Astrocyte of the cerebellum (primary cell): Measurements from ENCODE around the gene COLEC12.

Source experiments
- DNase-seq: peaks from one replicate; pipeline ENCODE4 v3.0.0-alpha.2; 2011; ENCODE audit warnings: low read depth
- H3K4me3 ChIP-seq: 2 replicates; pipeline ENCODE4 v1.5.1; 2011; ENCODE audit warnings: mild to moderate bottlenecking, low read depth, low read length, moderate library complexity
- in situ Hi-C: cut with HindIII; loops from 2 replicates; pipeline ENCODE4 v1.10.0; 2017; ENCODE audit warnings: low sequenced_read_pairs
- TF ChIP-seq, protein P1 (sequence below): IDR thresholded peaks from 2 replicates; pipeline ENCODE4 v1.5.1; 2012; ENCODE audit warnings: low read length, low read depth, moderate library complexity, mild to moderate bottlenecking; ENCODE audit errors: missing control alignments

COLEC12 gene

GRCh38 chr18:305003-305501 lies 195.4 kb downstream of the COLEC12 start:
- H3K4me3 ChIP-seq: no peak overlapping the region
- no peak for DNase-seq
- TF ChIP-seq, protein P1, sequence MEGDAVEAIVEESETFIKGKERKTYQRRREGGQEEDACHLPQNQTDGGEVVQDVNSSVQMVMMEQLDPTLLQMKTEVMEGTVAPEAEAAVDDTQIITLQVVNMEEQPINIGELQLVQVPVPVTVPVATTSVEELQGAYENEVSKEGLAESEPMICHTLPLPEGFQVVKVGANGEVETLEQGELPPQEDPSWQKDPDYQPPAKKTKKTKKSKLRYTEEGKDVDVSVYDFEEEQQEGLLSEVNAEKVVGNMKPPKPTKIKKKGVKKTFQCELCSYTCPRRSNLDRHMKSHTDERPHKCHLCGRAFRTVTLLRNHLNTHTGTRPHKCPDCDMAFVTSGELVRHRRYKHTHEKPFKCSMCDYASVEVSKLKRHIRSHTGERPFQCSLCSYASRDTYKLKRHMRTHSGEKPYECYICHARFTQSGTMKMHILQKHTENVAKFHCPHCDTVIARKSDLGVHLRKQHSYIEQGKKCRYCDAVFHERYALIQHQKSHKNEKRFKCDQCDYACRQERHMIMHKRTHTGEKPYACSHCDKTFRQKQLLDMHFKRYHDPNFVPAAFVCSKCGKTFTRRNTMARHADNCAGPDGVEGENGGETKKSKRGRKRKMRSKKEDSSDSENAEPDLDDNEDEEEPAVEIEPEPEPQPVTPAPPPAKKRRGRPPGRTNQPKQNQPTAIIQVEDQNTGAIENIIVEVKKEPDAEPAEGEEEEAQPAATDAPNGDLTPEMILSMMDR: peak; percentile 4
- in situ Hi-C loops: no loop called here

- DNase-seq: no peak
- TF ChIP-seq, protein P1: no peak
- no peak overlapping the region for H3K4me3 ChIP-seq
- in situ Hi-C loops: no loop called here
Observed at GRCh38 chr18:303607-304006, 196.9 kb downstream of the COLEC12 start.

GRCh38 chr18:303011-303410 lies 197.5 kb downstream of the COLEC12 start:
- TF ChIP-seq, protein P1: no peak
- H3K4me3 ChIP-seq: no peak overlapping the region
- no peak for DNase-seq
- in situ Hi-C loops: no loop called here

DNA sequence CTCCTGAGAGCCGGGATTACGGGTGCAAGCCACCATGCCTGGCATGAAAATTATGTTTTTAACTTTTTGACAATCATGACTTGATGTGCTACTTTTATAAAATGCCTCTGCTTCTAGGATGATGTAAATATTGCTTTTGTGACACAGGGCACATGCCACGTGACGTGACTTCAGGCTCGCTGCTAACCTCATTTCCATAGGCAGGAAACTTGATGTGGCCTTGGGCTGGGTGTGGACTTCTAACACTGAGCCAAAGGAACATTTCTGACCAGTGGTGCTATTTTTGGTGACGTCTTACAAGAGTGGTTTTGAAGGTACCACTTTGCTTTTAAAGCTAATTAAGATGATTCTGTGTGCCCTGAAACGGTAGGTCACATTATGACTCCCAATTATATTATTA lies 198.4 kb downstream of the COLEC12 start:
- DNase-seq: no peak
- H3K4me3 ChIP-seq: no peak overlapping the region
- TF ChIP-seq, protein P1: no peak
- in situ Hi-C loops: no loop called here

DNA sequence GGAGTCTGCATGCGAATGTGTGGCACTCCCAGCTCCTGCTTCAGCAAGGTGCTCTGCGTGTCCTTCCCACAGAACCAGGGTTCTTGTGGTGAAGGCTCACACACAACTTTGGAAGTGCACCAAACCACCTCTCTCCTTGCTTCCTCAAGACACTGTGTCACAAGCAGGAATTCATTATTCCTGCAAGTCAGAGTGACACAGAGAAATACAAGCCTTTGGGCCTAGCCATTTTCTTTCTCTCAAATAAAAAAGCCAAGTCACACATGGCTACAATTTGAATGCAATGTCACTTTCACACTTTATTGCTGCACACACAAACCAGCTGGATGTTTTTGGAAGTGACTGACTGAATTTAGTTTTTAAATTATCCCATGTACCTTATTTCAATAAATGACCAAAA lies 202.6 kb downstream of the COLEC12 start:
- DNase-seq: no peak
- H3K4me3 ChIP-seq: no peak overlapping the region
- in situ Hi-C loops: no loop called here
- TF ChIP-seq, protein P1: no peak

DNA sequence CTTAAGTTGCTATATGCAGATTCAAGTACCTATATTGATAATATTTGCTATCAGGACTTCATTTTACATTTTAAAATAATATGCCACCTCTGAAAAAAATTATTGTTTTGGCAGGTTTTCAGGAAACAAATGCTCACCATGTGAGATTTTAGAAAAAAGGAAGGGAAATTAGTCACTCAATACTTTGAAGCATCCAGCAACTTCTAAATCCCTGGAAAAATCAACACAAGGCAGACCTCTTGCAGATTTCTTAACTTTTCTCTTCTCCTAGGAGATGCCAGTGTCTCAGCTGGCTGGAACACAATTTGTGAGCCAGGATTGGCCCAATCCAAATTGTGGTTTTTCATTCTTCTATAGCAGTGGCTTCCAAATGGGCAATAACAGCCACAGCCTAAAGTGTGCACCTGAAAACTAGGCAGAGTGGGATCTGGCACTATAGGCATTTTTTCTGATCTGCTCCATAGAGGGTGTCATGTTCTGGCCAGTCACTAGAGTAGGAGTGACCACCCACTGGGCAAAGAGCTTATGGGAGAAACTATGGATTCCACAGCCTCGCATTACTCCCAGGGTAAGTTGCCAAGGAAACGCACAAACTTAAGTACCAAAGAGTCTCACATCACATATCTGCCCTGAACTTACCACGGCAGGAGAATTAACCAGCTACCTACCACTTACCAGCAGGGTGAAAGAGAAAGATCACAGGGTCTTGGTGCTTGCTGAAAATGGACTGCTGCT lies 204.6 kb downstream of the COLEC12 start:
- TF ChIP-seq, protein P1: no peak
- H3K4me3 ChIP-seq: no peak overlapping the region
- no peak for DNase-seq
- in situ Hi-C loops: no loop called here

DNA sequence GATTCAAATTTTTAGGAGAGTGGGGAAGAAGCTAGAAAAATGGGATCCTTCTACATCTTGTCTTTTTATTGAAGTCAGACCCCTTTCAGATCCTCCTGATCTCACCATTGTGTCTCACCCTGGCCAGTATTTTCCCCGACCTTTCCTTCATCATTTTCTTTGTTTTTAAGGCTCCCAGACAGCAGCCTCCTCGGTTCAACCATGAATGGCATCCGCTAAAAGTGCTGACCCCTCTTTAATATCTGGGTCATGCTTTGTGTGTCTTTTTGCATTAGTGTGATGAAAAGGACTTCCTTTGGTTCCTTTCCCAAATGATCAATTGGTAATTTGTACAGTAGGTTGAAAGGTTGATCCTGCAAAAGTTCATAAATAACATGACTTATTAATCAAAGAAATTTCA lies 205.9 kb downstream of the COLEC12 start:
- DNase-seq: no peak
- H3K4me3 ChIP-seq: no peak overlapping the region
- TF ChIP-seq, protein P1: no peak
- in situ Hi-C loops: no loop called here
